HepG2 (cell line): Measurements from ENCODE around the gene DMRTB1.

ENCODE experiments used
- ATRX ChIP-seq: sonication (generic); formaldehyde crosslinking; IDR thresholded peaks from 2 replicates; pipeline ENCODE4 v1.4.0; 2020; ENCODE audit warnings: missing genetic modification reagents, borderline replicate concordance
- CERS6 ChIP-seq: sonication (generic); formaldehyde crosslinking; IDR thresholded peaks from 2 replicates; pipeline ENCODE4 v1.5.0; 2020; ENCODE audit warnings: missing genetic modification reagents
- DNMT1 ChIP-seq: sonication (generic); formaldehyde crosslinking; IDR thresholded peaks from 2 replicates; pipeline ENCODE4 v1.5.1; 2020; ENCODE audit warnings: mild to moderate bottlenecking, missing genetic modification reagents
- EP300 ChIP-seq, 3 experiments: sonication (generic) in 1 of 3; formaldehyde crosslinking in 1 of 3; IDR thresholded peaks; 2 replicates each; pipeline versions ENCODE4 v1.5.1 to v1.6.1; 2011 to 2020; ENCODE audit warnings: low read depth in 2 of 3, low read length in 2 of 3, borderline replicate concordance in 1 of 3, improper control_type of control experiment in 1 of 3, mild to moderate bottlenecking in 1 of 3, missing genetic modification reagents in 1 of 3, moderate library complexity in 1 of 3
- JUN ChIP-seq: sonication (generic); formaldehyde crosslinking; IDR thresholded peaks from 2 replicates; pipeline ENCODE4 v1.4.0; 2020; ENCODE audit warnings: mild to moderate bottlenecking, missing genetic modification reagents
- TFDP2 ChIP-seq: sonication (generic); formaldehyde crosslinking; IDR thresholded peaks from 2 replicates; pipeline ENCODE4 v1.4.0; 2020; ENCODE audit warnings: missing genetic modification reagents
- TF ChIP-seq, protein P1 (sequence below): IDR thresholded peaks from 2 replicates; pipeline ENCODE4 v1.6.1; 2016; ENCODE audit warnings: missing compliant biosample characterization, missing genetic modification reagents, borderline replicate concordance

DNA sequence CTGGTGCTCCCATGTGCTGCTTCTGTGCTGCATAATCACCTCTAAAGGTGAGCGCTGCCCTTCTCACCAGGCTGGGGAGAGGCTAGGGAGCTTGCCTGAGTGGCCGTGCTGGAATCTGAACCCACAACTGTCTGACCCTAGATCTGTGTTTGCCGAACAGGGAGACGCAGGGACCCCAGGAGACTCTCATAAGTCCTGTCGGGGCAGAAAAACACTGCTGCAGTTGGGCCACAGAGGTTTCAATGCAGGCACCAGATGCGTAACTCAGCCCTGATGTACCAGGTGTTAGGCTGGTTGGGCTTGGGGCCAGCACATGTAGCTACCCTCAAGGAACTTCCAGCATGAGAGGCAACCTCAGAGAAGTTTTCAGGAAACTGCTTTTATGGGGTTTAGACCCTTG lies 49.5 kb upstream of the DMRTB1 start:
- TF ChIP-seq DNMT1 (no peak), CERS6 (CRISPR knock-in tag) (no peak), EP300 (IDR thresholded peaks at IDR 0.05; ENCODE audit: low read depth in 2 of 2, low read length in 2 of 2) (no peak), EP300 (CRISPR knock-in tag; IDR thresholded peaks at IDR 0.05; ENCODE audit: borderline replicate concordance) (no peak), TFDP2 (no peak), ATRX (CRISPR knock-in tag) (no peak), JUN (CRISPR knock-in tag) (no peak)
- TF ChIP-seq, protein P1, sequence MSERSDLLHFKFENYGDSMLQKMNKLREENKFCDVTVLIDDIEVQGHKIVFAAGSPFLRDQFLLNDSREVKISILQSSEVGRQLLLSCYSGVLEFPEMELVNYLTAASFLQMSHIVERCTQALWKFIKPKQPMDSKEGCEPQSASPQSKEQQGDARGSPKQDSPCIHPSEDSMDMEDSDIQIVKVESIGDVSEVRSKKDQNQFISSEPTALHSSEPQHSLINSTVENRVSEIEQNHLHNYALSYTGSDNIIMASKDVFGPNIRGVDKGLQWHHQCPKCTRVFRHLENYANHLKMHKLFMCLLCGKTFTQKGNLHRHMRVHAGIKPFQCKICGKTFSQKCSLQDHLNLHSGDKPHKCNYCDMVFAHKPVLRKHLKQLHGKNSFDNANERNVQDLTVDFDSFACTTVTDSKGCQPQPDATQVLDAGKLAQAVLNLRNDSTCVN (CRISPR knock-in tag) = no peak
